SK-N-MC (cell line): ENCODE data around the gene MKLN1.

Experiments
- DNase-seq: peaks from one replicate; pipeline ENCODE4 v3.0.0-alpha.2; 2011; ENCODE audit warnings: low read depth, low spot score
- H3K27ac ChIP-seq: fragments of 200-600 bp; sonication (generic); 2 replicates; pipeline ENCODE4 v1.5.1; 2016; ENCODE audit warnings: mixed run types
- H3K36me3 ChIP-seq: fragments of 200-600 bp; sonication (generic); 2 replicates; pipeline ENCODE4 v1.6.1; 2017; ENCODE audit warnings: antibody characterized with exemption, low read length, mixed read lengths; ENCODE audit not compliant: insufficient read depth
- H3K4me3 ChIP-seq: fragments of 200-600 bp; sonication (generic); 2 replicates; pipeline ENCODE4 v1.5.1; 2016
- H3K9ac ChIP-seq: fragments of 200-600 bp; sonication (generic); 2 replicates; pipeline ENCODE4 v1.8.0; 2017; ENCODE audit warnings: mixed run types, mixed read lengths; ENCODE audit not compliant: insufficient read length
- H3K9me3 ChIP-seq: fragments of 200-600 bp; sonication (generic); 2 replicates; pipeline ENCODE4 v1.6.1; 2017; ENCODE audit warnings: low read depth, mild to moderate bottlenecking, antibody characterized with exemption, low read length, moderate library complexity, mixed read lengths
- EZH2 ChIP-seq: fragments of 200-600 bp; sonication (generic); IDR thresholded peaks from one replicate; pipeline ENCODE4 v1.6.1; 2017; ENCODE audit warnings: antibody characterized with exemption
- FOXP2 ChIP-seq: optimal IDR thresholded peaks from 2 replicates; pipeline ENCODE3; 2011; ENCODE audit warnings: mild to moderate bottlenecking, moderate library complexity; ENCODE audit not compliant: insufficient read depth; ENCODE audit errors: extremely low read length, control extremely low read depth
- POLR2AphosphoS5 ChIP-seq: IDR thresholded peaks from 2 replicates; pipeline ENCODE4 v1.6.1; 2012; ENCODE audit warnings: mild to moderate bottlenecking, low read depth, low read length, borderline replicate concordance

MKLN1 gene

DNA sequence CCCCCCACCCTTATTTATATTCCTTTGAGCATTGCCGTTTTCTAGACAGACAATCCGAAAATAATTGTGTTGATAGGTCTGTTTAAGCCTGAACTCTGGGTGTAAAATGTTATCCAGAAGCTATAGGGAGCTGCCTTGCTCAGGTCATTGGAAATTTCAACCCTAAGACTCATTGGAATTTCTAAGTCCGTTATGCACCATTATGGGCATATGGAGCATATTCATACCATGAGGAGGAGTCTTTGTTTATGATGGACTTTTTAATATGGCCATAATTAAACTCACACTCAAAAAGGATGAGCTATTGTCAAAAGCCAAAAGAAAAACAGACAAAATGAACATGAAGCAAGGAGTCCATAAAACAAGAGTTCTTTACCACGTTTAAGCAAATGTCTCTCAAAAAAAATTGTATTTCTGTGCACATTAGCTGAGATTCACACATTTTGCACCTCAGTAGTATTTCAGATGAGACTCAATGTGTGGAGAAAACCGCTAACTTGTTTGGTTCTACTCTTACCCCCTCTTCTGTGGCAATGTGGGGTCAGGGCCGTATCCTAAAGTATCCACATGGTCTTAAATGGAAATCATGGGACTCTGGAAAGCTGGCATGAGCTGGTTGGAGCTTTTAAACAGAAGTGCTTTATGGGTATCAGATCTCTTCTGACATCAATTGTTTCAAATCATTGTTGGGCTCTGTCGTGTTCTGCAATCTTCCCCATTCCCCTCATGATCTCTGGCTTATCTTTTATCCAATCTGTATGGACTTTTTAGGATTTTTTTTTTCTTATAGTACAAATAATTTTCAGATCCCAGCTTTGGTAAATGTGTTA is 168.2 kb downstream of the MKLN1 start:
- no peak for TF ChIP-seq POLR2AphosphoS5
- TF ChIP-seq FOXP2: no peak
- TF ChIP-seq EZH2: no peak
- DNase-seq: no peak

DNA sequence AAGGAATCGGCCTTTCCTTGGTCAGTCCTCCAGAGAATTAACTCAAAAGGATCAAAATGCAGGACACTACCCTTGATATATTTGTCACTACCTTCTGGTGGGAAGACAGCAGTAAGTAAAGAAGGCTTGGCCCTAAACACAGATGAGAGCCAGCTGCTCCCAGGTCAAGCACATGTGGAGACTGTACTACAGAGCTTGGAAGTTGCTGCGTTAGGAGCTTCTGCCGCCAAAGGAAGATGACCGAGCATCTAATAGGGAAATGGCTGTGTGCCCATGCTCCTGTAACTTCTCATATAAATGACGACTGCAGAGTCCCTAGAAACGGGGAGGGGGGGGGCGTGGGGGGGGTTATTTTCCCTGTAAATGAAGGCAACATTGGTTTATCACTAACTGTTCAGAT is 169.8 kb downstream of the MKLN1 start:
- TF ChIP-seq FOXP2 (no peak), POLR2AphosphoS5 (no peak), EZH2 (no peak)
- no peak overlapping the region for H3K4me3 ChIP-seq
- H3K9me3 ChIP-seq: no peaks in the 10 kb centered on the region
- DNase-seq: no peak
- no peak overlapping the region for H3K27ac ChIP-seq
- no peak overlapping the region for H3K9ac ChIP-seq
- peaks cover 24% of the 10 kb centered on the region; the same call in 1 of the 2 replicates for H3K36me3 ChIP-seq

More for the DNA sequence above, 168.2 kb downstream of the MKLN1 start:
- Histone ChIP-seq H3K9ac (no peak overlapping the region), H3K9me3 (no peaks in the 10 kb centered on the region), H3K27ac (no peak overlapping the region; the same call in 1 of the 2 replicates), H3K36me3 (peaks cover 20% of the 10 kb centered on the region; the same call in 1 of the 2 replicates), H3K4me3 (no peak overlapping the region)

DNA sequence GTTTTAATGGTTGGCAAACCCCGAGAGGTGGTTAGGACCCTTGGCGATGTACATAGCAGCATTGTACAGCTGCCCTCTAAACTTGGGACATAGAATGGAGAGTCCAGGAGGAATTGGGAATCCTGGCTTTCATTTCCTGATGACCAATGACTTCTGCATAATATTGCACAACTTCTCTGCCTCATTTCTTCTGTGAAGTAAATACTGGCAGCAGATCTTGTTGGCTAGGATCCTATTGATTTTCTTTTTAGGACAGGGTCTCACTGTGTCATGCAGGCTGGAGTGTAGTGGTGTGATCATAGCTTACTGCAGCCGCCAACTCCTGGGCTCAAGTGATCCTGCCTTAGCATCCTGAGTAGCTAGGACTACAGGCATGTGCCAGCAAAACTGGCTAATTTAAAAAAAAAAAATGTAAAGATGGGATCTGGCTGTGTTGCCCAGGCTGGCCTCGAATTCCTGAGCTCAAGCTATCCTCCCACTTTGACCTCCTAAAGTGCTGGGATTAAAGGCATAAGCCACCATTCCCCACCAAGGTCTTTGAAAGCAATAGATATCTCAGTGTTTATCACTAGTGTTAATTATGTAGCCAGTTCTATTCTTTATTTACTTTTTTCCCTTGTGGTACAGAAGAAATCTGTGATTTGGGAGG is 170.7 kb downstream of the MKLN1 start:
- H3K27ac ChIP-seq: no peak overlapping the region
- H3K4me3 ChIP-seq: no peak overlapping the region
- H3K9ac ChIP-seq: no peak overlapping the region
- no peaks in the 10 kb centered on the region for H3K9me3 ChIP-seq
- TF ChIP-seq EZH2: no peak
- no peak for TF ChIP-seq POLR2AphosphoS5
- TF ChIP-seq FOXP2: no peak
- no peak for DNase-seq
- H3K36me3 ChIP-seq: peaks cover 27% of the 10 kb centered on the region; the same call in 1 of the 2 replicates

DNA sequence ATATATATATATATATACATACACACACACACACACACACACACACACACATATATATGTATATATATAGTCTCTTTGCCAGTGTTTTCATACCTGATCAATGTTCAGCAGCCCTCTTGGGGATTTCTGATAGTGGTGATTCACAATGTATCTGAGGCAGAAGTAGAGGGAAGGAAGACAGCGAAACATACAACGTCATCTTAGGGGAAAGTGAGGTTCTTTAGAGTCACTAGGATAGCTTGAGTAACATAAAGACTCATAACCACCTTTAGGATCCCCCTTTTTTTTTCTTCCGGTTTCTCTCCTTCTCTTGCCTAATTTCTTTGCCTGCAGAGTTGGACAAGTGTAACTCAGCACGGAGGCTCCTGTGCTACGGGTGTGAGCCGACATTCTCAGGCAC is 172.1 kb downstream of the MKLN1 start:
- Histone ChIP-seq H3K27ac (0 out of 2 replicates have a peak overlapping the region, but pooled peaks have one; percentile 21), H3K9me3 (no peaks in the 10 kb centered on the region), H3K4me3 (no peak overlapping the region), H3K36me3 (peaks cover 35% of the 10 kb centered on the region; the same call in 1 of the 2 replicates), H3K9ac (no peak overlapping the region)
- TF ChIP-seq FOXP2: no peak
- no peak for TF ChIP-seq POLR2AphosphoS5
- TF ChIP-seq EZH2: no peak
- DNase-seq: no peak

DNA sequence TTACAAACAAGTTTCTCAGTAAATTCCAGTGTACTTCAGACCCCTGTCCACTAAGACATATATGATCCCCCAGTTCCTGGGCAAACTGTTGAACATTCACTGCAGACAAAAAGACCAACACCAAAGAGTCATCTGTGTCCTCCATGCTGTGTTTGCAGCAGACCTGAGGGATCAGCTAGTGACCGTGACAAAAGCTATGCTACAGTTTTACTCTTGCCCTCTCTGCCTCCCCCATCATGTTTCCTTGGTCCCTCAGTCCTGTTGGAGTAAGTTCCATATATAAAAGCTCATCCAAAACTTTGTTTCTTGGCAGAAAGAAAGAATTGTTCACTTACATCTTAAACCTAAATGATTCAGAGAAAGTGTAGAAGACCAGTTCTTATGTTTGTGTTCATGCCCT is 172.7 kb downstream of the MKLN1 start:
- H3K4me3 ChIP-seq: no peak overlapping the region
- peaks cover 35% of the 10 kb centered on the region; the same call in 1 of the 2 replicates for H3K36me3 ChIP-seq
- no peak overlapping the region for H3K27ac ChIP-seq
- H3K9me3 ChIP-seq: no peaks in the 10 kb centered on the region
- TF ChIP-seq EZH2: no peak
- no peak for TF ChIP-seq FOXP2
- no peak for TF ChIP-seq POLR2AphosphoS5
- DNase-seq: no peak
- H3K9ac ChIP-seq: no peak overlapping the region

DNA sequence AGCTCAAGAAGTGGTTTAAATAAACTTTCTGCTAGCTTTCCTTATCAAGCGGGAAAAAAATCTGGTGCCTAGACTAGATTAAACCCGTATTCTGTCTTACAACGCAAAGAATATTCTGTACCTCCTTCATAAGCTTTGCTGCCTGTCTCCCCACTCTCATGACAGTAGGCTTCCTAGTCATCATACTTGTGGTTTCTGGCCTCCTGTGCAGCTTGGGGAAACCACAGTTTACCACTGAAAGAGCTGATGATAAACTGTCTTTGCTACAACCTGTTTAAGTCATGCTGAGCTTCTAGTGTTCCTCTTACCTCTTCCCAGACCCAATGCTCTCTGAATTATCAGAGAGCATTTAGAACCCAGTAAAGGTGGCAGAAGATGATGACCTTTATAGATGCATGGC is 173.7 kb downstream of the MKLN1 start:
- H3K36me3 ChIP-seq: peaks cover 35% of the 10 kb centered on the region; the same call in 1 of the 2 replicates
- peak overlapping the region; percentile 55; the same call in 1 of the 2 replicates for H3K27ac ChIP-seq
- H3K4me3 ChIP-seq: no peak overlapping the region
- no peak for TF ChIP-seq EZH2
- TF ChIP-seq POLR2AphosphoS5: no peak; the same call in 1 of the 2 replicates
- TF ChIP-seq FOXP2: no peak
- H3K9ac ChIP-seq: no peak overlapping the region
- no peaks in the 10 kb centered on the region for H3K9me3 ChIP-seq
- no peak for DNase-seq

DNA sequence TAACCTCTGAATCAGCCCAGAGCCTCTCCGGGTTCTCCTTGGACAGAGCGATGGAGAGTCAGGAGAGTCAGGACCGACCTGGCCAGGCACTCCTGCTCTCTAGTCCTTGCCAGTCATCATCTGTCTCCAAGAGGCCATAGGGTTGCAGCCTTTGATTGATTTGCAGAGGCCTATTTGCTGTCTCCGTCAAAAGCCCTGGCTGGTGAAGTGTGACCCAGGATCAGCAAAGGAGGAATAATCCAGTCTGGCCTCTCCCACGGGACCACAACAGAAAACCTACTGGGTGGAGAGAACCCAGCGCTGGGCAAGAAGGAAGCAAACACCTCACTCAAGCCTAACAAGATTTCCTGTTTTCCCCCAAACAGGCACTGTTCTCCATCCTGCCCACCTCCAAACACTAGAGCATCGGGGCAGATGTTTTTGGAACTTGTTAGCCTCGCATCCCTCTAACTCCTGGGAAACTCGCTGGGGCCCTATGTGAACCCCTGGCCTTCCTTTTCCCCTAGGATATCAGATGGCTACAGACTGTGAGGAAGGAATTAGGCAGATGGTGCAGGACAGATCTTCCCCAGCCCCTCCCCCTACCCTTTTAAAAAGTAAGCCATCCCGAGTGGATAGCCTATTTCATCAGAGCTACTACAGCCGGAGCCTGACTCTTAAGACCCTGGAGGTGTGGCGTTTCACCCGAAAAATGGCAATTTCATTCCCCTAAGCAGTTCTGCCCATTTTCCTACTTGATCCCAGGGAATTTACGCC is 174.4 kb downstream of the MKLN1 start:
- TF ChIP-seq EZH2 (no peak), POLR2AphosphoS5 (no peak; the same call in 1 of the 2 replicates), FOXP2 (no peak)
- H3K4me3 ChIP-seq: no peak overlapping the region
- H3K9me3 ChIP-seq: no peaks in the 10 kb centered on the region
- no peak for DNase-seq
- H3K9ac ChIP-seq: no peak overlapping the region
- H3K36me3 ChIP-seq: peaks cover 28% of the 10 kb centered on the region; the same call in 1 of the 2 replicates
- H3K27ac ChIP-seq: peak overlapping the region; percentile 55
